ENCODE results near the gene ZFAND3. TPM values are rescaled to one million over a fixed set of nuclear protein-coding genes. Genes with fewer than 3 reads are reported as not detected.

Gene ZFAND3
- total and polyA plus RNA-seq, 2 of the 4 experiments (the other 2 are of a cell fraction) = 10.9 to 26.7 TPM

- no peak overlapping the region for H4K8ac ChIP-seq (ENCODE audit: low read depth in 2 of 2, low read length in 2 of 2)
- peaks cover 57% of the 10 kb centered on the region for H4K20me1 ChIP-seq (ENCODE audit: insufficient read depth, low read length)
- DNase-seq (no peak), ATAC-seq (ENCODE audit: low read depth) (no peak)
- no peaks in the 10 kb centered on the region for H3K9me3 ChIP-seq (ENCODE audit: control insufficient read depth, insufficient read depth, low read length)
- H3K4me3 ChIP-seq (ENCODE audit: insufficient read depth, low read depth, low read length) = no peak overlapping the region
- no peak overlapping the region for H2BK120ac ChIP-seq (ENCODE audit: low read depth, low read length)
- no peak overlapping the region for H3K23ac ChIP-seq (ENCODE audit: low read depth, low read length)
- peaks cover 14% of the 10 kb centered on the region for H3K36me3 ChIP-seq (ENCODE audit: control insufficient read depth, insufficient read depth, low read length)
- no peak overlapping the region for H4K5ac ChIP-seq (ENCODE audit: low read depth, low read length)
- H3K4me2 ChIP-seq (ENCODE audit: low read depth, low read length) = no peak overlapping the region
- no peak overlapping the region for H3K14ac ChIP-seq (replicated peaks; ENCODE audit: low read depth, low read length)
- TF ChIP-seq RAD21 (IDR thresholded peaks at IDR 0.05; ENCODE audit: low read length) (no peak), RCOR1 (IDR thresholded peaks at IDR 0.05; ENCODE audit: insufficient replicate concordance, low read length) (no peak), MAZ (IDR thresholded peaks at IDR 0.05; ENCODE audit: borderline replicate concordance, low read depth, low read length) (no peak), CTCF (conservative IDR thresholded peaks at IDR 0.05; ENCODE audit: low read depth, low read length) (no peak), CEBPB (IDR thresholded peaks at IDR 0.05; ENCODE audit: low read depth, low read length) (no peak), MAFK (IDR thresholded peaks at IDR 0.05; ENCODE audit: low read depth, low read length) (no peak), SMC3 (IDR thresholded peaks at IDR 0.05; ENCODE audit: low read depth, low read length) (no peak), BHLHE40 (IDR thresholded peaks at IDR 0.05; ENCODE audit: low read depth, low read length) (no peak), USF2 (IDR thresholded peaks at IDR 0.05; ENCODE audit: low read depth, low read length) (no peak)
- peaks cover 27% of the 10 kb centered on the region for H3K4me1 ChIP-seq (ENCODE audit: control insufficient read depth, insufficient read depth, low read length)
- ChIA-PET POLR2A (ENCODE audit: unreplicated experiment) (no interaction called here), CTCF (no interaction called here)
- H3K9ac ChIP-seq (ENCODE audit: low read depth, low read length) = no peak overlapping the region
- H3K18ac ChIP-seq (ENCODE audit: low read depth, low read length) = no peak overlapping the region
- H2AFZ ChIP-seq (replicated peaks; ENCODE audit: low read length, poor library complexity) = no peak overlapping the region
- no peak overlapping the region for H4K91ac ChIP-seq (ENCODE audit: insufficient read depth, low read depth, low read length)
- H2AK5ac ChIP-seq (ENCODE audit: low read depth, low read length) = no peak overlapping the region
- peaks cover 19% of the 10 kb centered on the region for H3K9me1 ChIP-seq (ENCODE audit: insufficient read depth, low read length)
- H3K4ac ChIP-seq (ENCODE audit: low read depth, low read length) = no peak overlapping the region
- H2BK20ac ChIP-seq (ENCODE audit: low read depth, low read length) = no peak overlapping the region
- H3K27ac ChIP-seq (ENCODE audit: insufficient read depth, low read length) = no peak overlapping the region
- no peaks in the 10 kb centered on the region for H3K27me3 ChIP-seq (ENCODE audit: control insufficient read depth, insufficient read depth, low read length)
- H2BK5ac ChIP-seq (ENCODE audit: low read depth, low read length, poor library complexity, severe bottlenecking) = no peak overlapping the region
- in situ Hi-C loops (cut with MboI; ENCODE audit: low sequenced_read_pairs) = no loop called here
- no peak overlapping the region for H2BK15ac ChIP-seq (ENCODE audit: low read depth, low read length)
- H3K79me1 ChIP-seq (ENCODE audit: low read depth in 1 of 2, low read length in 2 of 2) = peaks cover 25 to 84% of the 10 kb centered on the region in 2 experiments
- no peak overlapping the region for H2AK9ac ChIP-seq (replicated peaks; ENCODE audit: low read depth, low read length, poor library complexity)
- intact Hi-C loops (cut with micrococcal nuclease) = loop anchor here (10.0 kb wide), 1 partner anchor 447 kb away; no protein-coding TSS in a partner anchor
- no peak overlapping the region for H3K56ac ChIP-seq (ENCODE audit: extremely low read depth, insufficient read depth, low read length)
- no TSS peak for BruUV-seq (replicated peaks)
- dilution Hi-C loops (cut with HindIII; ENCODE audit: low sequenced_read_pairs, unreplicated experiment) = no loop called here
- WGBS, 2 experiments (ENCODE audit: extremely low coverage in 2 of 2, insufficient read length in 1 of 2) = 98% methylated on average over 9 of the region's 22 CpGs; no CpG with 5 or more reads in 1 of the 2 experiments
Observed at GRCh38 chr6:38151580-38152500, 332.3 kb downstream of the ZFAND3 start.

All from IMR-90 (cell line).